ENCODE data around the gene PAF1. TPM values are rescaled to one million over a fixed set of nuclear protein-coding genes. Genes with fewer than 3 reads are reported as not detected.

PAF1 gene
- polyA plus RNA-seq, 1 donor (not counting 4 experiments of a cell fraction or from before 2014, with no cell fraction given) = 39.4 TPM

- DNase-seq (ENCODE audit: low read depth, low spot score) (no peak), FAIRE-seq (no peak)
- no peak overlapping the region for H3K4me3 ChIP-seq (ENCODE audit: control insufficient read depth in 2 of 3, extremely low read depth in 1 of 3, insufficient read depth in 2 of 3, low read depth in 1 of 3, low read length in 3 of 3)
- no peak overlapping the region for H3K4me2 ChIP-seq (ENCODE audit: control insufficient read depth, extremely low read depth, insufficient read depth, low read depth, low read length)
- peaks cover 4% of the 10 kb centered on the region for H3K4me1 ChIP-seq (ENCODE audit: control insufficient read depth, extremely low read depth, insufficient read depth, low read length)
- no peaks in the 10 kb centered on the region for H3K9me1 ChIP-seq (ENCODE audit: control insufficient read depth, extremely low read depth, insufficient read depth, low read length)
- no peaks in the 10 kb centered on the region for H3K79me2 ChIP-seq (ENCODE audit: control insufficient read depth, insufficient read depth, low read length)
- no peak overlapping the region for H2AFZ ChIP-seq (ENCODE audit: control insufficient read depth, low read length)
- H4K20me1 ChIP-seq (ENCODE audit: control insufficient read depth, extremely low read depth, insufficient read depth, low read length) = no peaks in the 10 kb centered on the region
- no peak overlapping the region for H3K27ac ChIP-seq (ENCODE audit: control insufficient read depth, insufficient read depth, low read length)
- H3K36me3 ChIP-seq (ENCODE audit: control insufficient read depth in 2 of 2, extremely low read depth in 1 of 2, insufficient read depth in 2 of 2, low read length in 2 of 2) = no peaks in the 10 kb centered on the region
- no peaks in the 10 kb centered on the region for H3K9me3 ChIP-seq (ENCODE audit: control insufficient read depth, low read depth, low read length)
- no peaks in the 10 kb centered on the region for H3K27me3 ChIP-seq (ENCODE audit: control insufficient read depth, extremely low read depth, insufficient read depth, low read length)
- no peak overlapping the region for H3K9ac ChIP-seq (ENCODE audit: control insufficient read depth, extremely low read depth, insufficient read depth, low read length)
- dilution Hi-C loops (cut with MboI; ENCODE audit: extremely low pct_ligation_motif_present, low sequenced_read_pairs) = no loop called here
- TF ChIP-seq CTCF (optimal IDR thresholded peaks at IDR 0.05 in 1 of 3, IDR thresholded peaks at IDR 0.05 in 1 of 3, conservative IDR thresholded peaks at IDR 0.05 in 1 of 3; ENCODE audit: extremely low read depth in 1 of 3, insufficient read depth in 2 of 3, low read length in 3 of 3) = no peak
- TF ChIP-seq EZH2 (IDR thresholded peaks at IDR 0.05; ENCODE audit: low read length) = no peak
Observed at GRCh38 chr19:39336483-39336882, 54.4 kb downstream of the PAF1 start.

Small RNA genes lying within 50 kb of the gene (small RNA-seq; reads per million reads assigned to genes)
- gene AC011445.2 (ENCODE audit: insufficient read length in 3 of 3, low read depth in 3 of 3, low replicate concordance in 1 of 3) = 0 to 0.33 (median 0) reads per million in 3 experiments
- 0 reads per million in 3 experiments for gene MIR4530 (ENCODE audit: insufficient read length in 3 of 3, low read depth in 3 of 3, low replicate concordance in 1 of 3)
- gene RN7SL566P (ENCODE audit: insufficient read length in 3 of 3, low read depth in 3 of 3, low replicate concordance in 1 of 3) = 0 to 0.33 (median 0) reads per million in 3 experiments

Other genes starting within 250 kb of the PAF1 start
- gene NCCRP1, start 194.1 kb downstream of the PAF1 start, polyA plus RNA-seq = 2.3 to 6.0 TPM (median 2.8 TPM) in 3 replicates
- not detected in 3 replicates for gene SYCN, start 186.8 kb downstream of the PAF1 start, polyA plus RNA-seq
- not detected in 3 replicates for gene IFNL3, start 146.1 kb downstream of the PAF1 start, polyA plus RNA-seq
- gene IFNL4, start 142.2 kb downstream of the PAF1 start, polyA plus RNA-seq = not detected in 3 replicates
- gene IFNL2, start 122.7 kb downstream of the PAF1 start, polyA plus RNA-seq = not detected in 3 replicates
- gene IFNL1, start 94.7 kb downstream of the PAF1 start, polyA plus RNA-seq = not detected in 3 replicates
- gene LRFN1, start 70.2 kb downstream of the PAF1 start, polyA plus RNA-seq = 0.04 to 0.16 TPM (median 0.04 TPM) in 3 replicates
- 0.14 TPM in 1 of 3 replicates, not detected in the others for gene GMFG, start 55.1 kb downstream of the PAF1 start, polyA plus RNA-seq
- 20.9 to 40.5 TPM (median 28.1 TPM) in 3 replicates for gene SAMD4B, start 48.7 kb downstream of the PAF1 start, polyA plus RNA-seq
- gene MED29, start 272 bp upstream of the PAF1 start, polyA plus RNA-seq = 14.7 to 18.8 TPM (median 18.2 TPM) in 3 replicates
- 10.4 to 14.2 TPM (median 12.8 TPM) in 3 replicates for gene ZFP36, start 15.7 kb upstream of the PAF1 start, polyA plus RNA-seq
- gene PLEKHG2, start 21.6 kb upstream of the PAF1 start, polyA plus RNA-seq = 3.6 to 6.4 TPM (median 5.2 TPM) in 3 replicates
- 1,323 to 2,302 TPM (median 1,614 TPM) in 3 replicates for gene RPS16, start 44.8 kb upstream of the PAF1 start, polyA plus RNA-seq
- gene SUPT5H, start 54.5 kb upstream of the PAF1 start, polyA plus RNA-seq = 46.1 to 83.7 TPM (median 63.2 TPM) in 3 replicates
- gene TIMM50, start 89.7 kb upstream of the PAF1 start, polyA plus RNA-seq = 71.6 to 91.5 TPM (median 85.5 TPM) in 3 replicates
- 0.80 to 1.1 TPM (median 0.89 TPM) in 3 replicates for gene DLL3, start 107.8 kb upstream of the PAF1 start, polyA plus RNA-seq
- gene SELENOV, start 124.0 kb upstream of the PAF1 start, polyA plus RNA-seq = not detected in 3 replicates
- gene EID2B, start 141.7 kb upstream of the PAF1 start, polyA plus RNA-seq = 1.1 to 1.9 TPM (median 1.2 TPM) in 3 replicates
- gene EID2, start 149.1 kb upstream of the PAF1 start, polyA plus RNA-seq = 9.5 to 12.9 TPM (median 9.6 TPM) in 3 replicates
- not detected in 3 replicates for gene LGALS13, start 211.4 kb upstream of the PAF1 start, polyA plus RNA-seq

All from keratinocyte (primary cell).